ENCODE results near the gene FNTB. TPM values are rescaled to one million over a fixed set of nuclear protein-coding genes. Genes with fewer than 3 reads are reported as not detected.

Gene FNTB
- total and polyA plus RNA-seq, 2 experiments from 2014 or later = 8.6 to 12.5 TPM

DNA sequence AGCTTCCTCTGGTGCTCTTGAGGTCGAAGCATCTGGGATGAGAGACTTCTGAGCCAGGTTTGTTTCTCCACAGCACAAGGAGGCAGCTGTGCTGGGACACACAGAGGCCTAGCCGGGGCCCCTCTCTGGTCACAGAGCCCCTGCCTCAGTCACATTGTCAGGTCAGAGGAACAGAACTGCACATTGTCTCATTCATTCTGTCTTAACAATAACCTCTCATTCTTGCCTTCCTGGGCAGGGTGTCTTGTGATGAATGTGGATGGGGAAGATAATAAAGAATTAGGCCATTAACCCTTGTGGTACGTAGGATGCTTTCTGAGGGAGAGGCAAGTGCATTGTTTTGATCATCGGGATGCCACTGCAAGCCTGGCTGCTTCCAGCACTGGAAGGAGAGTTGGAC, 29.8 kb downstream of the FNTB start (continued):
- TF ChIP-seq, protein P1, sequence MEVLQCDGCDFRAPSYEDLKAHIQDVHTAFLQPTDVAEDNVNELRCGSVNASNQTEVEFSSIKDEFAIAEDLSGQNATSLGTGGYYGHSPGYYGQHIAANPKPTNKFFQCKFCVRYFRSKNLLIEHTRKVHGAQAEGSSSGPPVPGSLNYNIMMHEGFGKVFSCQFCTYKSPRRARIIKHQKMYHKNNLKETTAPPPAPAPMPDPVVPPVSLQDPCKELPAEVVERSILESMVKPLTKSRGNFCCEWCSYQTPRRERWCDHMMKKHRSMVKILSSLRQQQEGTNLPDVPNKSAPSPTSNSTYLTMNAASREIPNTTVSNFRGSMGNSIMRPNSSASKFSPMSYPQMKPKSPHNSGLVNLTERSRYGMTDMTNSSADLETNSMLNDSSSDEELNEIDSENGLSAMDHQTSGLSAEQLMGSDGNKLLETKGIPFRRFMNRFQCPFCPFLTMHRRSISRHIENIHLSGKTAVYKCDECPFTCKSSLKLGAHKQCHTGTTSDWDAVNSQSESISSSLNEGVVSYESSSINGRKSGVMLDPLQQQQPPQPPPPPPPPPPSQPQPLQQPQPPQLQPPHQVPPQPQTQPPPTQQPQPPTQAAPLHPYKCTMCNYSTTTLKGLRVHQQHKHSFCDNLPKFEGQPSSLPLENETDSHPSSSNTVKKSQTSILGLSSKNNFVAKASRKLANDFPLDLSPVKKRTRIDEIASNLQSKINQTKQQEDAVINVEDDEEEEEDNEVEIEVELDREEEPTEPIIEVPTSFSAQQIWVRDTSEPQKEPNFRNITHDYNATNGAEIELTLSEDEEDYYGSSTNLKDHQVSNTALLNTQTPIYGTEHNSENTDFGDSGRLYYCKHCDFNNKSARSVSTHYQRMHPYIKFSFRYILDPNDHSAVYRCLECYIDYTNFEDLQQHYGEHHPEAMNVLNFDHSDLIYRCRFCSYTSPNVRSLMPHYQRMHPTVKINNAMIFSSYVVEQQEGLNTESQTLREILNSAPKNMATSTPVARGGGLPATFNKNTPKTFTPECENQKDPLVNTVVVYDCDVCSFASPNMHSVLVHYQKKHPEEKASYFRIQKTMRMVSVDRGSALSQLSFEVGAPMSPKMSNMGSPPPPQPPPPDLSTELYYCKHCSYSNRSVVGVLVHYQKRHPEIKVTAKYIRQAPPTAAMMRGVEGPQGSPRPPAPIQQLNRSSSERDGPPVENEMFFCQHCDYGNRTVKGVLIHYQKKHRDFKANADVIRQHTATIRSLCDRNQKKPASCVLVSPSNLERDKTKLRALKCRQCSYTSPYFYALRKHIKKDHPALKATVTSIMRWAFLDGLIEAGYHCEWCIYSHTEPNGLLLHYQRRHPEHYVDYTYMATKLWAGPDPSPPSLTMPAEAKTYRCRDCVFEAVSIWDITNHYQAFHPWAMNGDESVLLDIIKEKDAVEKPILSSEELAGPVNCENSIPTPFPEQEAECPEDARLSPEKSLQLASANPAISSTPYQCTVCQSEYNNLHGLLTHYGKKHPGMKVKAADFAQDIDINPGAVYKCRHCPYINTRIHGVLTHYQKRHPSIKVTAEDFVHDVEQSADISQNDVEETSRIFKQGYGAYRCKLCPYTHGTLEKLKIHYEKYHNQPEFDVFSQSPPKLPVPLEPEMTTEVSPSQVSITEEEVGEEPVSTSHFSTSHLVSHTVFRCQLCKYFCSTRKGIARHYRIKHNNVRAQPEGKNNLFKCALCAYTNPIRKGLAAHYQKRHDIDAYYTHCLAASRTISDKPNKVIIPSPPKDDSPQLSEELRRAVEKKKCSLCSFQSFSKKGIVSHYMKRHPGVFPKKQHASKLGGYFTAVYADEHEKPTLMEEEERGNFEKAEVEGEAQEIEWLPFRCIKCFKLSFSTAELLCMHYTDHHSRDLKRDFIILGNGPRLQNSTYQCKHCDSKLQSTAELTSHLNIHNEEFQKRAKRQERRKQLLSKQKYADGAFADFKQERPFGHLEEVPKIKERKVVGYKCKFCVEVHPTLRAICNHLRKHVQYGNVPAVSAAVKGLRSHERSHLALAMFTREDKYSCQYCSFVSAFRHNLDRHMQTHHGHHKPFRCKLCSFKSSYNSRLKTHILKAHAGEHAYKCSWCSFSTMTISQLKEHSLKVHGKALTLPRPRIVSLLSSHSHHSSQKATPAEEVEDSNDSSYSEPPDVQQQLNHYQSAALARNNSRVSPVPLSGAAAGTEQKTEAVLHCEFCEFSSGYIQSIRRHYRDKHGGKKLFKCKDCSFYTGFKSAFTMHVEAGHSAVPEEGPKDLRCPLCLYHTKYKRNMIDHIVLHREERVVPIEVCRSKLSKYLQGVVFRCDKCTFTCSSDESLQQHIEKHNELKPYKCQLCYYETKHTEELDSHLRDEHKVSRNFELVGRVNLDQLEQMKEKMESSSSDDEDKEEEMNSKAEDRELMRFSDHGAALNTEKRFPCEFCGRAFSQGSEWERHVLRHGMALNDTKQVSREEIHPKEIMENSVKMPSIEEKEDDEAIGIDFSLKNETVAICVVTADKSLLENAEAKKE (CRISPR knock-in tag; IDR thresholded peaks at IDR 0.05) = no peak
- TF ChIP-seq POLR2AphosphoS5 (IDR thresholded peaks at IDR 0.05; ENCODE audit: low read depth) (no peak), ZNF114 (CRISPR knock-in tag; IDR thresholded peaks at IDR 0.05) (no peak)

DNA sequence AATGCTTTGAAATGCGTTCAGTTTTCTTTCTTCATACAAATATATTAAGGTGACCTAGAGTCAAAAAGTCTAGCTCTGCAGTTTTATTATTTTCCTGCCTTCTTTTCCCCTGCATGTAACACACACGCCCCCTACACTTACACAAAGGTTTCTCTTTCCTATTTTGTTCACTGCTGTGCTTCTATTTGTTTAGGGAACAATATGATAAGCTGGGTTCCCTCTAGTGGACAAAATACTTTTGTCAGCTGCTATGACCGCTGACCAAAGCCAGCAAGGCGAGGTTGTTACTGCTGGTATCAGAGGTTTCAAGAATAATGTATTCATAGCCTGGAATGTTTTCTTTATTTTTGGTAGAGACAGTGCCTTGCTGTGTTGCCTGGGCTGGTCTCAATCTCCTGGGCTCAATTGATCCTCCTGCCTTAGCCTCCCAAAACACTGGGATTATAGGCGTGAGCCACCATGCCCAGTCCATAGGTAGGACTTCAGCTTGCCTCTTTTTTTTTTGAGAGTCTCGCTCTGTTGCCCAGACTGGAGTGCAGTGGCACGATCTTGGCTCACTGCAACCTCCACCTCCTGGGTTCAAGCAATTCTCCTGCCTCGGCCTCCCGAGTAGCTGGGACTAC, 33.4 kb downstream of the FNTB start:
- TF ChIP-seq, protein P2, sequence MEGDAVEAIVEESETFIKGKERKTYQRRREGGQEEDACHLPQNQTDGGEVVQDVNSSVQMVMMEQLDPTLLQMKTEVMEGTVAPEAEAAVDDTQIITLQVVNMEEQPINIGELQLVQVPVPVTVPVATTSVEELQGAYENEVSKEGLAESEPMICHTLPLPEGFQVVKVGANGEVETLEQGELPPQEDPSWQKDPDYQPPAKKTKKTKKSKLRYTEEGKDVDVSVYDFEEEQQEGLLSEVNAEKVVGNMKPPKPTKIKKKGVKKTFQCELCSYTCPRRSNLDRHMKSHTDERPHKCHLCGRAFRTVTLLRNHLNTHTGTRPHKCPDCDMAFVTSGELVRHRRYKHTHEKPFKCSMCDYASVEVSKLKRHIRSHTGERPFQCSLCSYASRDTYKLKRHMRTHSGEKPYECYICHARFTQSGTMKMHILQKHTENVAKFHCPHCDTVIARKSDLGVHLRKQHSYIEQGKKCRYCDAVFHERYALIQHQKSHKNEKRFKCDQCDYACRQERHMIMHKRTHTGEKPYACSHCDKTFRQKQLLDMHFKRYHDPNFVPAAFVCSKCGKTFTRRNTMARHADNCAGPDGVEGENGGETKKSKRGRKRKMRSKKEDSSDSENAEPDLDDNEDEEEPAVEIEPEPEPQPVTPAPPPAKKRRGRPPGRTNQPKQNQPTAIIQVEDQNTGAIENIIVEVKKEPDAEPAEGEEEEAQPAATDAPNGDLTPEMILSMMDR (conservative IDR thresholded peaks at IDR 0.05; ENCODE audit: low read depth in 2 of 2) = peak; percentile 70 to 77
- no peak for TF ChIP-seq JUNB (IDR thresholded peaks at IDR 0.05; ENCODE audit: unreplicated experiment)
- TF ChIP-seq, protein P3, sequence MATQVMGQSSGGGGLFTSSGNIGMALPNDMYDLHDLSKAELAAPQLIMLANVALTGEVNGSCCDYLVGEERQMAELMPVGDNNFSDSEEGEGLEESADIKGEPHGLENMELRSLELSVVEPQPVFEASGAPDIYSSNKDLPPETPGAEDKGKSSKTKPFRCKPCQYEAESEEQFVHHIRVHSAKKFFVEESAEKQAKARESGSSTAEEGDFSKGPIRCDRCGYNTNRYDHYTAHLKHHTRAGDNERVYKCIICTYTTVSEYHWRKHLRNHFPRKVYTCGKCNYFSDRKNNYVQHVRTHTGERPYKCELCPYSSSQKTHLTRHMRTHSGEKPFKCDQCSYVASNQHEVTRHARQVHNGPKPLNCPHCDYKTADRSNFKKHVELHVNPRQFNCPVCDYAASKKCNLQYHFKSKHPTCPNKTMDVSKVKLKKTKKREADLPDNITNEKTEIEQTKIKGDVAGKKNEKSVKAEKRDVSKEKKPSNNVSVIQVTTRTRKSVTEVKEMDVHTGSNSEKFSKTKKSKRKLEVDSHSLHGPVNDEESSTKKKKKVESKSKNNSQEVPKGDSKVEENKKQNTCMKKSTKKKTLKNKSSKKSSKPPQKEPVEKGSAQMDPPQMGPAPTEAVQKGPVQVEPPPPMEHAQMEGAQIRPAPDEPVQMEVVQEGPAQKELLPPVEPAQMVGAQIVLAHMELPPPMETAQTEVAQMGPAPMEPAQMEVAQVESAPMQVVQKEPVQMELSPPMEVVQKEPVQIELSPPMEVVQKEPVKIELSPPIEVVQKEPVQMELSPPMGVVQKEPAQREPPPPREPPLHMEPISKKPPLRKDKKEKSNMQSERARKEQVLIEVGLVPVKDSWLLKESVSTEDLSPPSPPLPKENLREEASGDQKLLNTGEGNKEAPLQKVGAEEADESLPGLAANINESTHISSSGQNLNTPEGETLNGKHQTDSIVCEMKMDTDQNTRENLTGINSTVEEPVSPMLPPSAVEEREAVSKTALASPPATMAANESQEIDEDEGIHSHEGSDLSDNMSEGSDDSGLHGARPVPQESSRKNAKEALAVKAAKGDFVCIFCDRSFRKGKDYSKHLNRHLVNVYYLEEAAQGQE (IDR thresholded peaks at IDR 0.05; ENCODE audit: unreplicated experiment) = no peak
- TF ChIP-seq, protein P4, sequence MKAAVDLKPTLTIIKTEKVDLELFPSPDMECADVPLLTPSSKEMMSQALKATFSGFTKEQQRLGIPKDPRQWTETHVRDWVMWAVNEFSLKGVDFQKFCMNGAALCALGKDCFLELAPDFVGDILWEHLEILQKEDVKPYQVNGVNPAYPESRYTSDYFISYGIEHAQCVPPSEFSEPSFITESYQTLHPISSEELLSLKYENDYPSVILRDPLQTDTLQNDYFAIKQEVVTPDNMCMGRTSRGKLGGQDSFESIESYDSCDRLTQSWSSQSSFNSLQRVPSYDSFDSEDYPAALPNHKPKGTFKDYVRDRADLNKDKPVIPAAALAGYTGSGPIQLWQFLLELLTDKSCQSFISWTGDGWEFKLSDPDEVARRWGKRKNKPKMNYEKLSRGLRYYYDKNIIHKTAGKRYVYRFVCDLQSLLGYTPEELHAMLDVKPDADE (IDR thresholded peaks at IDR 0.05) = no peak
- no peak overlapping the region for H3K4me2 ChIP-seq
- H3K9me2 ChIP-seq (ENCODE audit: insufficient read depth) = no peaks in the 10 kb centered on the region
- H2AFZ ChIP-seq = no peak overlapping the region
- DNase-seq (ENCODE audit: low spot score) (peak; percentile 83), ATAC-seq (peak; percentile 84)
- no peaks in the 10 kb centered on the region for H3K79me2 ChIP-seq (replicated peaks; ENCODE audit: insufficient read depth)
- H3K27me3 ChIP-seq (ENCODE audit: insufficient read depth) = no peaks in the 10 kb centered on the region
- H3K4me3 Mint-ChIP-seq = no peak overlapping the region
- H3K27ac ChIP-seq (ENCODE audit: low read depth) = no peak overlapping the region
- no peak overlapping the region for H3K27ac Mint-ChIP-seq
- peaks cover 7% of the 10 kb centered on the region; the same call in 1 of the 3 replicates for H3K36me3 Mint-ChIP-seq (ENCODE audit: low read depth)
- H3K4me1 ChIP-seq (ENCODE audit: insufficient read depth) = no peaks in the 10 kb centered on the region
- no peaks in the 10 kb centered on the region for H3K36me3 ChIP-seq (ENCODE audit: insufficient read depth)
- H3K4me3 ChIP-seq = no peak overlapping the region
- peaks cover 2% of the 10 kb centered on the region for H3K27me3 Mint-ChIP-seq (ENCODE audit: insufficient read depth, low read depth, poor library complexity)
- 0 out of 2 replicates have a peak, but pooled peaks cover 5% of the 10 kb centered on the region for H3F3A ChIP-seq (replicated peaks; ENCODE audit: low read depth)
- 0 out of 2 replicates have a peak, but pooled peaks cover 2% of the 10 kb centered on the region for H4K20me1 ChIP-seq (replicated peaks; ENCODE audit: insufficient read depth)
- no peaks in the 10 kb centered on the region for H3K9me3 Mint-ChIP-seq
- H3K4me1 Mint-ChIP-seq = no peaks in the 10 kb centered on the region; the same call in 2 of the 3 replicates

Measured in GM23338 (cell line).